ENCODE data around the gene ATP2A1.

Gene ATP2A1

GRCh38 chr16:28879841-28880588 is 1.7 kb downstream of the ATP2A1 start (continued):
- TF ChIP-seq ZBTB26 (tag by site-specific recombination; optimal IDR thresholded peaks at IDR 0.05) = peak; percentile 80
- TF ChIP-seq ZNF184 (tag by site-specific recombination; IDR thresholded peaks at IDR 0.05) = 0 out of 2 replicates have a peak, but pooled peaks have one; percentile 8
- TF ChIP-seq GLIS1 (tag by site-specific recombination; IDR thresholded peaks at IDR 0.05) = peak; percentile 99
- peak; percentile 52 for TF ChIP-seq SETDB1 (IDR thresholded peaks at IDR 0.05; ENCODE audit: insufficient read length, low read length)
- 0 out of 2 replicates have a peak, but pooled peaks have one; percentile 7 for TF ChIP-seq ZBTB1 (tag by site-specific recombination; IDR thresholded peaks at IDR 0.05)
- TF ChIP-seq ZNF121 (tag by site-specific recombination; IDR thresholded peaks at IDR 0.05) = no peak
- TF ChIP-seq, protein P1, sequence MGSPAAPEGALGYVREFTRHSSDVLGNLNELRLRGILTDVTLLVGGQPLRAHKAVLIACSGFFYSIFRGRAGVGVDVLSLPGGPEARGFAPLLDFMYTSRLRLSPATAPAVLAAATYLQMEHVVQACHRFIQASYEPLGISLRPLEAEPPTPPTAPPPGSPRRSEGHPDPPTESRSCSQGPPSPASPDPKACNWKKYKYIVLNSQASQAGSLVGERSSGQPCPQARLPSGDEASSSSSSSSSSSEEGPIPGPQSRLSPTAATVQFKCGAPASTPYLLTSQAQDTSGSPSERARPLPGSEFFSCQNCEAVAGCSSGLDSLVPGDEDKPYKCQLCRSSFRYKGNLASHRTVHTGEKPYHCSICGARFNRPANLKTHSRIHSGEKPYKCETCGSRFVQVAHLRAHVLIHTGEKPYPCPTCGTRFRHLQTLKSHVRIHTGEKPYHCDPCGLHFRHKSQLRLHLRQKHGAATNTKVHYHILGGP (tag by site-specific recombination; IDR thresholded peaks at IDR 0.05) = no peak
- TF ChIP-seq FEZF1 (tag by site-specific recombination; IDR thresholded peaks at IDR 0.05) = peak; percentile 73
- TF ChIP-seq ZNF211 (tag by site-specific recombination; IDR thresholded peaks at IDR 0.05; ENCODE audit: low read depth) = no peak
- TF ChIP-seq ZBTB17 (tag by site-specific recombination; IDR thresholded peaks at IDR 0.05) = peak; percentile 83
- peak; percentile 86 for TF ChIP-seq SCRT2 (tag by site-specific recombination; IDR thresholded peaks at IDR 0.05)
- TF ChIP-seq ZNF324 (tag by site-specific recombination; IDR thresholded peaks at IDR 0.05) = 0 out of 2 replicates have a peak, but pooled peaks have one; percentile 31
- TF ChIP-seq ZNF561 (tag by site-specific recombination; IDR thresholded peaks at IDR 0.05; ENCODE audit: borderline replicate concordance) = peak; percentile 73; the same call in 1 of the 2 replicates
- no peak for TF ChIP-seq ZNF544 (tag by site-specific recombination; IDR thresholded peaks at IDR 0.05)
- TF ChIP-seq, protein P2, sequence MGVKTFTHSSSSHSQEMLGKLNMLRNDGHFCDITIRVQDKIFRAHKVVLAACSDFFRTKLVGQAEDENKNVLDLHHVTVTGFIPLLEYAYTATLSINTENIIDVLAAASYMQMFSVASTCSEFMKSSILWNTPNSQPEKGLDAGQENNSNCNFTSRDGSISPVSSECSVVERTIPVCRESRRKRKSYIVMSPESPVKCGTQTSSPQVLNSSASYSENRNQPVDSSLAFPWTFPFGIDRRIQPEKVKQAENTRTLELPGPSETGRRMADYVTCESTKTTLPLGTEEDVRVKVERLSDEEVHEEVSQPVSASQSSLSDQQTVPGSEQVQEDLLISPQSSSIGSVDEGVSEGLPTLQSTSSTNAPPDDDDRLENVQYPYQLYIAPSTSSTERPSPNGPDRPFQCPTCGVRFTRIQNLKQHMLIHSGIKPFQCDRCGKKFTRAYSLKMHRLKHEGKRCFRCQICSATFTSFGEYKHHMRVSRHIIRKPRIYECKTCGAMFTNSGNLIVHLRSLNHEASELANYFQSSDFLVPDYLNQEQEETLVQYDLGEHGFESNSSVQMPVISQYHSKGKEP (tag by site-specific recombination; IDR thresholded peaks at IDR 0.05) = 0 out of 2 replicates have a peak, but pooled peaks have one; percentile 3
- peak; percentile 42; the same call in 1 of the 2 replicates for TF ChIP-seq ZNF639 (tag by site-specific recombination; IDR thresholded peaks at IDR 0.05)
- TF ChIP-seq, protein P3, sequence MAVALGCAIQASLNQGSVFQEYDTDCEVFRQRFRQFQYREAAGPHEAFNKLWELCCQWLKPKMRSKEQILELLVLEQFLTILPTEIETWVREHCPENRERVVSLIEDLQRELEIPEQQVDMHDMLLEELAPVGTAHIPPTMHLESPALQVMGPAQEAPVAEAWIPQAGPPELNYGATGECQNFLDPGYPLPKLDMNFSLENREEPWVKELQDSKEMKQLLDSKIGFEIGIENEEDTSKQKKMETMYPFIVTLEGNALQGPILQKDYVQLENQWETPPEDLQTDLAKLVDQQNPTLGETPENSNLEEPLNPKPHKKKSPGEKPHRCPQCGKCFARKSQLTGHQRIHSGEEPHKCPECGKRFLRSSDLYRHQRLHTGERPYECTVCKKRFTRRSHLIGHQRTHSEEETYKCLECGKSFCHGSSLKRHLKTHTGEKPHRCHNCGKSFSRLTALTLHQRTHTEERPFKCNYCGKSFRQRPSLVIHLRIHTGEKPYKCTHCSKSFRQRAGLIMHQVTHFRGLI (tag by site-specific recombination; IDR thresholded peaks at IDR 0.05) = peak; percentile 29; the same call in 1 of the 2 replicates
- TF ChIP-seq ZBTB8A (tag by site-specific recombination; IDR thresholded peaks at IDR 0.05) = peak; percentile 94
- TF ChIP-seq ZNF660 (tag by site-specific recombination; IDR thresholded peaks at IDR 0.05) = peak; percentile 25; the same call in 1 of the 2 replicates
- no peak for TF ChIP-seq ZNF658 (tag by site-specific recombination; IDR thresholded peaks at IDR 0.05)
- peak; percentile 77 for TF ChIP-seq ZNF398 (tag by site-specific recombination; IDR thresholded peaks at IDR 0.05)
- TF ChIP-seq ZNF18 (tag by site-specific recombination; IDR thresholded peaks at IDR 0.05) = peak; percentile 22; the same call in 1 of the 2 replicates
- no peak for TF ChIP-seq PRDM6 (tag by site-specific recombination; IDR thresholded peaks at IDR 0.05)
- no peak for TF ChIP-seq ZNF175 (tag by site-specific recombination; IDR thresholded peaks at IDR 0.05)
- TF ChIP-seq, protein P4, sequence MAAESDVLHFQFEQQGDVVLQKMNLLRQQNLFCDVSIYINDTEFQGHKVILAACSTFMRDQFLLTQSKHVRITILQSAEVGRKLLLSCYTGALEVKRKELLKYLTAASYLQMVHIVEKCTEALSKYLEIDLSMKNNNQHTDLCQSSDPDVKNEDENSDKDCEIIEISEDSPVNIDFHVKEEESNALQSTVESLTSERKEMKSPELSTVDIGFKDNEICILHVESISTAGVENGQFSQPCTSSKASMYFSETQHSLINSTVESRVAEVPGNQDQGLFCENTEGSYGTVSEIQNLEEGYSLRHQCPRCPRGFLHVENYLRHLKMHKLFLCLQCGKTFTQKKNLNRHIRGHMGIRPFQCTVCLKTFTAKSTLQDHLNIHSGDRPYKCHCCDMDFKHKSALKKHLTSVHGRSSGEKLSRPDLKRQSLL (tag by site-specific recombination; IDR thresholded peaks at IDR 0.05) = peak; percentile 76; the same call in 1 of the 2 replicates
